Esophagus squamous epithelium (tissue), 4 donors: ENCODE measurements around the gene MAPKAP1.

Source experiments
- CTCF ChIP-seq, 6 experiments: fragments of 450-650 bp in 4 of 6; fragments of 200-600 bp in 2 of 6; sonication (generic) in 2 of 6; IDR thresholded peaks; one replicate each; pipeline ENCODE4 v1.5.1; 2016 to 2019; ENCODE audit warnings: antibody characterized with exemption in 6 of 6, mild to moderate bottlenecking in 4 of 6, moderate library complexity in 4 of 6
- POLR2A ChIP-seq, 4 donors: fragments of 450-650 bp; IDR thresholded peaks; one replicate each; pipeline ENCODE4 v1.6.1; 2017; ENCODE audit warnings: antibody characterized with exemption in 4 of 4, mild to moderate bottlenecking in 4 of 4, moderate library complexity in 3 of 4

GRCh38 chr9:125556046-125556721 is 150.8 kb downstream of the MAPKAP1 start:
- no peak for TF ChIP-seq POLR2A (IDR thresholded peaks at IDR 0.05)
- no peak for TF ChIP-seq CTCF (IDR thresholded peaks at IDR 0.05)
